ENCODE measurements around the gene LTBP3.

DNA sequence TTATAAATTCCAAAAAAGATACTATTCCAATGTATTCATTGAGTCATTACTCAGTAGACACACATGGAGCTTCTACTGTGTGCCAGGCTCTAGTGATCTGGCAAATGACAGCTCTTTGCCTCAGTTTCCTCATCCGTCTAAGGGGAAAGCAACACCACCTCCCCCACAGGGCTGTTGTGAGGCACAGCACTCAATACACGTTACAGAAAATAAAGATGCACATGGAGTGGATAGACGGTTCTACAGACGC lies 65.8 kb downstream of the LTBP3 start:
- no peak for TF ChIP-seq CTCF (IDR thresholded peaks at IDR 0.05)
- TF ChIP-seq POLR2A (IDR thresholded peaks at IDR 0.05) = no peak
- no peak for TF ChIP-seq POLR2AphosphoS5 (IDR thresholded peaks at IDR 0.05)
- no peak for TF ChIP-seq EP300 (IDR thresholded peaks at IDR 0.05)
